Activated B cell treated with CpG ODN at 0.5 μM for 24 hours (primary cell): ENCODE measurements around the gene SDHAF2. TPM values are rescaled to one million over a fixed set of nuclear protein-coding genes. Genes with fewer than 3 reads are reported as not detected.

ENCODE experiments used
- ATAC-seq: fragments of 200-7000 bp; cut with Tn5 transposase; one replicate; pipeline ENCODE4 v1.10.0; 2021; ENCODE audit warnings: low read depth, mild to moderate bottlenecking, moderate library complexity
- CTCF ChIA-PET: fragments of 350-600 bp; sonication (Branson Sonifier 250); formaldehyde crosslinking; loops from one replicate; lab custom pipeline; 2021; ENCODE audit warnings: antibody characterized with exemption; lab: Charles Lee
- POLR2A ChIA-PET: fragments of 350-600 bp; sonication (Branson Sonifier 250); formaldehyde crosslinking; loops from one replicate; lab custom pipeline; 2021; ENCODE audit warnings: antibody characterized with exemption; lab: Charles Lee
- DNase-seq: peaks from one replicate; pipeline ENCODE4 v3.0.0; 2022
- H3K27ac Mint-ChIP-seq: one replicate; pipeline ENCODE4 v1.8.0; 2020; ENCODE audit warnings: mixed read lengths
- H3K27me3 Mint-ChIP-seq: one replicate; pipeline ENCODE4 v1.8.0; 2021; ENCODE audit warnings: mixed read lengths
- H3K36me3 Mint-ChIP-seq: one replicate; pipeline ENCODE4 v1.8.0; 2021; ENCODE audit warnings: low read depth, mixed read lengths
- H3K4me1 Mint-ChIP-seq: one replicate; pipeline ENCODE4 v1.8.0; 2021; ENCODE audit warnings: mixed read lengths
- H3K4me3 Mint-ChIP-seq: one replicate; pipeline ENCODE4 v1.8.0; 2020; ENCODE audit warnings: mild to moderate bottlenecking, mixed read lengths
- H3K9me3 Mint-ChIP-seq: one replicate; pipeline ENCODE4 v1.8.0; 2020; ENCODE audit warnings: mixed read lengths
- CTCF ChIP-seq: fragments of 200-600 bp; IDR thresholded peaks from one replicate; pipeline ENCODE4 v1.8.0; 2022; ENCODE audit warnings: antibody characterized with exemption, mild to moderate bottlenecking
- intact Hi-C: fragments of 100-400 bp; cut with micrococcal nuclease; formaldehyde crosslinking; loops from one replicate; pipeline ENCODE4 v1.15.1; 2024
- total RNA-seq: library from RNA; stranded (reverse); gene quantifications from 2 replicates; pipeline ENCODE4 v1.2.3, GENCODE V29; 2022

SDHAF2 gene
- total RNA-seq, 1 donor from 2014 or later = 51.0 TPM

- H3K36me3 Mint-ChIP-seq = peaks cover 5% of the 10 kb centered on the region
- TF ChIP-seq CTCF = no peak
- H3K4me3 Mint-ChIP-seq = no peak overlapping the region
- intact Hi-C loops = no loop called here
- H3K27ac Mint-ChIP-seq = no peak overlapping the region
- H3K4me1 Mint-ChIP-seq = peaks cover 2% of the 10 kb centered on the region
- DNase-seq (no peak), ATAC-seq (no peak)
- peaks cover 5% of the 10 kb centered on the region for H3K27me3 Mint-ChIP-seq
- ChIA-PET POLR2A (no interaction called here), CTCF (interaction anchor here (0.7 kb wide), 1 partner anchor 11 kb away, joined by 3 read pairs; no protein-coding TSS in a partner anchor)
- H3K9me3 Mint-ChIP-seq = no peaks in the 10 kb centered on the region
Observed at GRCh38 chr11:61487342-61488025, 57.6 kb downstream of the SDHAF2 start.

GRCh38 chr11:61488651-61489291 is 58.8 kb downstream of the SDHAF2 start:
- ChIA-PET POLR2A (no interaction called here), CTCF (no interaction called here)
- DNase-seq (no peak), ATAC-seq (no peak)
- no peak overlapping the region for H3K4me3 Mint-ChIP-seq
- H3K4me1 Mint-ChIP-seq = peaks cover 2% of the 10 kb centered on the region
- H3K36me3 Mint-ChIP-seq = peaks cover 5% of the 10 kb centered on the region
- TF ChIP-seq CTCF = no peak
- peaks cover 3% of the 10 kb centered on the region for H3K27me3 Mint-ChIP-seq
- H3K9me3 Mint-ChIP-seq = no peaks in the 10 kb centered on the region
- intact Hi-C loops = no loop called here
- no peak overlapping the region for H3K27ac Mint-ChIP-seq

- Mint-ChIP-seq H3K27me3 (peaks cover 3% of the 10 kb centered on the region), H3K4me1 (peaks cover 2% of the 10 kb centered on the region), H3K4me3 (no peak overlapping the region), H3K27ac (no peak overlapping the region), H3K36me3 (peaks cover 5% of the 10 kb centered on the region), H3K9me3 (no peaks in the 10 kb centered on the region)
- ChIA-PET CTCF (no interaction called here), POLR2A (no interaction called here)
- ATAC-seq (no peak), DNase-seq (no peak)
- TF ChIP-seq CTCF = no peak
- intact Hi-C loops = no loop called here
Observed at GRCh38 chr11:61489833-61490721, 60.2 kb downstream of the SDHAF2 start.

- Mint-ChIP-seq H3K27me3 (peaks cover 3% of the 10 kb centered on the region), H3K9me3 (no peaks in the 10 kb centered on the region), H3K27ac (no peak overlapping the region), H3K36me3 (peaks cover 3% of the 10 kb centered on the region), H3K4me3 (no peak overlapping the region), H3K4me1 (peaks cover 2% of the 10 kb centered on the region)
- no peak for TF ChIP-seq CTCF
- CTCF ChIA-PET = interaction anchor here (0.8 kb wide), 1 partner anchor 32 kb away, joined by 3 read pairs; no protein-coding TSS in a partner anchor
- ATAC-seq = no peak
- intact Hi-C loops = no loop called here
- DNase-seq = no peak
- POLR2A ChIA-PET = no interaction called here
Observed at GRCh38 chr11:61491736-61492395, 61.9 kb downstream of the SDHAF2 start.
